Adrenal gland (tissue), 12 donors: Measurements from ENCODE around the gene BRD4. TPM values are rescaled to one million over a fixed set of nuclear protein-coding genes. Genes with fewer than 3 reads are reported as not detected.
A peak's percentile ranks its signal among the peaks of the same experiment; 100 is the strongest.

Source experiments
- DNase-seq, 7 donors: peaks; one replicate each; pipeline ENCODE4 v3.0.0-alpha.2; 2019 to 2020
- H3K27ac ChIP-seq, 5 donors: fragments of 200-600 bp; sonication (generic) in 4 of 5; 1 replicate in 3 of 5; 2 replicates in 2 of 5; pipeline versions ENCODE4 v1.5.1 to v1.8.0; 2016 to 2020; ENCODE audit warnings: mild to moderate bottlenecking in 1 of 5
- H3K27me3 ChIP-seq: fragments of 200-600 bp; 2 replicates; pipeline ENCODE4 v1.8.0; 2021
- H3K36me3 ChIP-seq, 2 donors: fragments of 200-600 bp; replicated peaks in 1 of 2; 1 replicate in 1 of 2; 2 replicates in 1 of 2; pipeline versions ENCODE4 v1.5.1 to v1.8.0; 2018 to 2022
- H3K4me1 ChIP-seq, 2 donors: fragments of 200-600 bp; replicated peaks in 1 of 2; 1 replicate in 1 of 2; 2 replicates in 1 of 2; pipeline versions ENCODE4 v1.5.1 to v1.8.0; 2018 to 2021
- H3K4me3 ChIP-seq, 4 donors: fragments of 200-600 bp; sonication (generic) in 3 of 4; one replicate each; pipeline ENCODE4 v1.5.1; 2016 to 2018
- H3K9me3 ChIP-seq, 3 donors: fragments of 200-600 bp; sonication (generic) in 1 of 3; replicated peaks in 1 of 3; 1 replicate in 2 of 3; 2 replicates in 1 of 3; pipeline versions ENCODE4 v1.5.1 to v1.8.0; 2016 to 2021
- CTCF ChIP-seq, 6 experiments: fragments of 450-650 bp in 4 of 6; fragments of 200-600 bp in 2 of 6; sonication (generic) in 1 of 6; IDR thresholded peaks; 1 replicate in 5 of 6; 2 replicates in 1 of 6; pipeline versions ENCODE4 v1.5.1 to v1.8.0; 2016 to 2021; ENCODE audit warnings: antibody characterized with exemption in 6 of 6, mild to moderate bottlenecking in 2 of 6, moderate library complexity in 1 of 6
- POLR2A ChIP-seq, 2 donors: fragments of 450-650 bp; IDR thresholded peaks; one replicate each; pipeline ENCODE4 v1.6.1; 2017; ENCODE audit warnings: antibody characterized with exemption in 2 of 2, mild to moderate bottlenecking in 2 of 2, moderate library complexity in 1 of 2
- WGBS, 4 donors: extraction: QIAGEN DNeasy Blood & Tissue Kit in 2 of 4; methylation state at CpG; one replicate each; pipeline versions ENCODE4 v1.1.5 to v1.1.7; 2013 to 2017; 5-methylcytosine and 5-hydroxymethylcytosine counted together
- intact Hi-C, 2 donors: fragments of 100-400 bp; cut with DNase I; formaldehyde crosslinking; loops; one replicate each; pipeline versions ENCODE4 v1.14.1 to v1.15.0; 2022 to 2023
- polyA plus RNA-seq, 3 donors: library from polyadenylated mRNA; stranded (reverse); fragments of 200-250 nt in 2 of 3; fragments of 350-450 nt in 1 of 3; fragmentation: Illumina TruSeq in 1 of 3; extraction: RNeasy Lipid Tissue Mini Kit (QIAGEN cat#74804) in 1 of 3; gene quantifications; one replicate each; pipeline ENCODE4 v1.2.3, GENCODE V29; 2013 to 2014
- total RNA-seq, 9 donors: library from RNA; depleted of rRNA in 4 of 9; stranded (reverse); fragments of >200 nt in 4 of 9; fragments of 120-200 nt in 1 of 9; fragmentation: NEBNext Ultra II Directional in 1 of 9; extraction: Animal tissue kit (Norgen Biotek cat#: 25700) in 1 of 9; gene quantifications; one replicate each; pipeline versions ENCODE4 v1.1.0 to v1.2.4, GENCODE V29; 2013 to 2023
- donor health status: healthy with polysubstance abuse.
- donor health status: Bipolar disorder and iron deficiency.
- donor health status: DM: yes; HTN: yes; CAD: no.
- donor health status: DM: no; HTN: no; CAD: no.
- donor health status: DM: no; HTN: no; CAD: no.
- donor health status: DM: yes; HTN: yes; CAD: no.

Gene BRD4
- total and polyA plus RNA-seq, 12 donors: 10.1 to 109 (median 34.9) TPM

- peaks cover 0 to 89% of the 10 kb centered on the region in 2 donors for H3K36me3 ChIP-seq
- TF ChIP-seq CTCF (IDR thresholded peaks at IDR 0.05) (peak in 2 of 6 experiments; percentile 13 to 44), POLR2A (IDR thresholded peaks at IDR 0.05) (no peak)
- peaks cover 26 to 50% of the 10 kb centered on the region in 2 donors for H3K4me1 ChIP-seq
- DNase-seq: peak; percentile 91 to 98 (median 97)
- H3K27ac ChIP-seq: peak overlapping the region in 4 of 5 donors; percentile 50 to 91 (median 75)
- no peaks in the 10 kb centered on the region for H3K9me3 ChIP-seq
- H3K27me3 ChIP-seq: no peaks in the 10 kb centered on the region
- intact Hi-C loops: loop anchor here (5.0 to 10.0 kb wide), 2 partner anchors 106 to 289 kb away; no protein-coding TSS in a partner anchor
- WGBS, 4 donors: 15 to 21% (median 20%) methylated on average over 5 to 8 of the region's 8 CpGs
- no peak overlapping the region for H3K4me3 ChIP-seq
Observed at GRCh38 chr19:15265850-15266248, 66.5 kb downstream of the BRD4 start.

GRCh38 chr19:15265214-15265849, 67.0 kb downstream of the BRD4 start:
- Histone ChIP-seq H3K9me3 (no peaks in the 10 kb centered on the region), H3K4me3 (no peak overlapping the region), H3K4me1 (peaks cover 26 to 50% of the 10 kb centered on the region in 2 donors), H3K36me3 (peaks cover 0 to 91% of the 10 kb centered on the region in 2 donors), H3K27ac (peak overlapping the region in 4 of 5 donors; percentile 50 to 91 (median 75)), H3K27me3 (no peaks in the 10 kb centered on the region)
- 56 to 61% (median 59%) methylated on average over 18 to 26 of the region's 26 CpGs for WGBS, 4 donors
- intact Hi-C loops: loop anchor here (5.0 to 10.0 kb wide), 2 partner anchors 107 to 289 kb away; no protein-coding TSS in a partner anchor
- no peak for DNase-seq
- TF ChIP-seq CTCF (IDR thresholded peaks at IDR 0.05) (no peak), POLR2A (IDR thresholded peaks at IDR 0.05) (no peak)

GRCh38 chr19:15264933-15265206, 67.5 kb downstream of the BRD4 start:
- Histone ChIP-seq H3K27ac (peak overlapping the region in 4 of 5 donors; percentile 50 to 91 (median 75)), H3K4me3 (no peak overlapping the region), H3K27me3 (no peaks in the 10 kb centered on the region), H3K4me1 (peaks cover 26 to 50% of the 10 kb centered on the region in 2 donors), H3K36me3 (peaks cover 0 to 91% of the 10 kb centered on the region in 2 donors), H3K9me3 (no peaks in the 10 kb centered on the region)
- DNase-seq: no peak
- intact Hi-C loops: loop anchor here (5.0 to 10.0 kb wide), 3 partner anchors 67 to 290 kb away; partner anchors contain the start of gene BRD4 (in 1 of the 2)
- 65 to 79% (median 70%) methylated on average over 1 of the region's 1 CpG; no CpG with 5 or more reads in 1 of the 4 donors for WGBS, 4 donors
- TF ChIP-seq CTCF (IDR thresholded peaks at IDR 0.05) (no peak), POLR2A (IDR thresholded peaks at IDR 0.05) (no peak)

- H3K9me3 ChIP-seq: no peaks in the 10 kb centered on the region
- peak; percentile 71 to 90 (median 81) for DNase-seq
- peaks cover 0 to 91% of the 10 kb centered on the region in 2 donors for H3K36me3 ChIP-seq
- peak; percentile 70 to 88 (median 78) for TF ChIP-seq CTCF (IDR thresholded peaks at IDR 0.05)
- no peak for TF ChIP-seq POLR2A (IDR thresholded peaks at IDR 0.05)
- no peak overlapping the region for H3K4me3 ChIP-seq
- peaks cover 26 to 46% of the 10 kb centered on the region in 2 donors for H3K4me1 ChIP-seq
- peak overlapping the region in 4 of 5 donors; percentile 50 to 91 (median 75) for H3K27ac ChIP-seq
- no peaks in the 10 kb centered on the region for H3K27me3 ChIP-seq
- intact Hi-C loops: loop anchor here (5.0 to 10.0 kb wide), 2 partner anchors 68 to 291 kb away; partner anchors contain the start of gene BRD4 (in 1 of the 2)
- WGBS, 4 donors: 50 to 61% (median 58%) methylated on average over 16 to 28 of the region's 28 CpGs
Observed at GRCh38 chr19:15264061-15264932, 68.0 kb downstream of the BRD4 start.
